HepG2 (cell line): Measurements from ENCODE around the gene CPT1B. TPM values are rescaled to one million over a fixed set of nuclear protein-coding genes. Genes with fewer than 3 reads are reported as not detected.
A peak's percentile ranks its signal among the peaks of the same experiment; 100 is the strongest.

ENCODE experiments used
- ARID2 ChIP-seq: sonication (generic); formaldehyde crosslinking; IDR thresholded peaks from 2 replicates; pipeline ENCODE4 v1.8.1; 2022; ENCODE audit warnings: mild to moderate bottlenecking, missing genetic modification reagents, borderline replicate concordance
- BRCA1 ChIP-seq: sonication (generic); formaldehyde crosslinking; IDR thresholded peaks from 2 replicates; pipeline ENCODE4 v1.4.0; 2020; ENCODE audit warnings: missing genetic modification reagents
- ELF3 ChIP-seq: IDR thresholded peaks from 2 replicates; pipeline ENCODE4 v1.6.1; 2016; ENCODE audit warnings: missing genetic modification reagents, missing compliant biosample characterization
- GLI4 ChIP-seq: sonication (generic); formaldehyde crosslinking; IDR thresholded peaks from 2 replicates; pipeline ENCODE4 v1.5.1; 2020; ENCODE audit warnings: missing genetic modification reagents, mild to moderate bottlenecking, moderate library complexity, borderline replicate concordance
- HNRNPLL ChIP-seq: fragments of 200-400 bp; formaldehyde crosslinking; IDR thresholded peaks from 2 replicates; pipeline ENCODE4 v1.6.1; 2017; ENCODE audit warnings: mild to moderate bottlenecking, low read depth, low read length; ENCODE audit not compliant: poor library complexity, severe bottlenecking
- JUNB ChIP-seq: sonication (generic); formaldehyde crosslinking; IDR thresholded peaks from 2 replicates; pipeline ENCODE4 v1.8.0; 2022; ENCODE audit warnings: missing genetic modification reagents, mild to moderate bottlenecking, borderline replicate concordance
- KLF12 ChIP-seq: sonication (generic); formaldehyde crosslinking; IDR thresholded peaks from 2 replicates; pipeline ENCODE4 v1.4.0; 2020; ENCODE audit warnings: missing genetic modification reagents, borderline replicate concordance
- KLF15 ChIP-seq: sonication (generic); formaldehyde crosslinking; IDR thresholded peaks from 2 replicates; pipeline ENCODE4 v1.8.1; 2023; ENCODE audit warnings: borderline replicate concordance, mild to moderate bottlenecking, inconsistent platforms, missing genetic modification reagents, mixed read lengths
- NR2F6 ChIP-seq, 2 experiments: IDR thresholded peaks; 2 replicates each; pipeline ENCODE4 v1.6.1; 2016; ENCODE audit warnings: antibody characterized with exemption in 1 of 2, mild to moderate bottlenecking in 1 of 2
- PPARG ChIP-seq: conservative IDR thresholded peaks from 2 replicates; pipeline ENCODE4 v1.6.1; 2016; ENCODE audit warnings: missing biosample characterization, missing genetic modification reagents
- RARA ChIP-seq: IDR thresholded peaks from 2 replicates; pipeline ENCODE4 v1.6.1; 2016; ENCODE audit warnings: missing genetic modification reagents, missing compliant biosample characterization
- ZFP36L2 ChIP-seq: sonication (generic); formaldehyde crosslinking; IDR thresholded peaks from 2 replicates; pipeline ENCODE4 v1.4.0; 2020; ENCODE audit warnings: missing genetic modification reagents
- ZMYM4 ChIP-seq: sonication (generic); formaldehyde crosslinking; IDR thresholded peaks from 2 replicates; pipeline ENCODE4 v1.8.1; 2023; ENCODE audit warnings: mild to moderate bottlenecking, missing genetic modification reagents
- ZNF292 ChIP-seq: sonication (generic); formaldehyde crosslinking; IDR thresholded peaks from 2 replicates; pipeline ENCODE4 v1.8.1; 2022; ENCODE audit warnings: mild to moderate bottlenecking, low read depth, missing genetic modification reagents, borderline replicate concordance
- ZNF484 ChIP-seq: sonication (generic); formaldehyde crosslinking; IDR thresholded peaks from 2 replicates; pipeline ENCODE4 v1.5.1; 2020; ENCODE audit warnings: mild to moderate bottlenecking, low read depth, missing genetic modification reagents, borderline replicate concordance
- ZNF510 ChIP-seq: sonication (generic); formaldehyde crosslinking; IDR thresholded peaks from 2 replicates; pipeline ENCODE4 v1.4.0; 2020; ENCODE audit warnings: low read depth, mild to moderate bottlenecking, missing genetic modification reagents
- ZNF562 ChIP-seq: sonication (generic); formaldehyde crosslinking; IDR thresholded peaks from 2 replicates; pipeline ENCODE4 v1.8.0; 2022; ENCODE audit warnings: missing genetic modification reagents, borderline replicate concordance
- polyA plus RNA-seq, 8 experiments: library from polyadenylated mRNA; depleted of rRNA in 3 of 8; stranded (reverse) in 7 of 8; unstranded in 1 of 8; fragments of >200 nt; fragmentation: Illumina TruSeq in 4 of 8; extraction: Trizol in 4 of 8; gene quantifications; 2 replicates each; pipeline versions ENCODE4 v1.2.1 to v1.2.3, GENCODE V29; 2011 to 2016; ENCODE audit warnings: low read depth in 4 of 8, missing spikeins in 1 of 8, mixed read lengths in 1 of 8; ENCODE audit not compliant: insufficient read depth in 1 of 8
- total RNA-seq, 5 experiments: library from RNA; depleted of rRNA; stranded (reverse); fragments of >200 nt; fragmentation: Illumina TruSeq; extraction: Trizol; gene quantifications; 2 replicates each; pipeline ENCODE4 v1.2.3, GENCODE V29; 2016; ENCODE audit warnings: low read depth in 1 of 5
- TF ChIP-seq, protein P1 (sequence below): IDR thresholded peaks from 2 replicates; pipeline ENCODE4 v1.6.1; 2012; ENCODE audit warnings: inconsistent platforms
- TF ChIP-seq, protein P2 (sequence below): IDR thresholded peaks from 2 replicates; pipeline ENCODE4 v1.6.1; 2016; ENCODE audit warnings: missing genetic modification reagents, missing compliant biosample characterization
- TF ChIP-seq, protein P3 (sequence below), 2 experiments: sonication (generic) in 1 of 2; formaldehyde crosslinking in 1 of 2; IDR thresholded peaks; 2 replicates each; pipeline versions ENCODE4 v1.4.0 to v1.6.1; 2016 to 2020; ENCODE audit warnings: borderline replicate concordance in 1 of 2, low read depth in 1 of 2, mild to moderate bottlenecking in 1 of 2, missing genetic modification reagents in 1 of 2
- TF ChIP-seq, protein P4 (sequence below): fragments of 450-650 bp; IDR thresholded peaks from 2 replicates; pipeline ENCODE4 v1.6.1; 2017; ENCODE audit warnings: mild to moderate bottlenecking

The CPT1B gene
- total and polyA plus RNA-seq, 2 of the 13 experiments (the other 11 are each of a cell fraction or from before 2014, with no cell fraction given): 9.2 to 19.5 TPM

DNA sequence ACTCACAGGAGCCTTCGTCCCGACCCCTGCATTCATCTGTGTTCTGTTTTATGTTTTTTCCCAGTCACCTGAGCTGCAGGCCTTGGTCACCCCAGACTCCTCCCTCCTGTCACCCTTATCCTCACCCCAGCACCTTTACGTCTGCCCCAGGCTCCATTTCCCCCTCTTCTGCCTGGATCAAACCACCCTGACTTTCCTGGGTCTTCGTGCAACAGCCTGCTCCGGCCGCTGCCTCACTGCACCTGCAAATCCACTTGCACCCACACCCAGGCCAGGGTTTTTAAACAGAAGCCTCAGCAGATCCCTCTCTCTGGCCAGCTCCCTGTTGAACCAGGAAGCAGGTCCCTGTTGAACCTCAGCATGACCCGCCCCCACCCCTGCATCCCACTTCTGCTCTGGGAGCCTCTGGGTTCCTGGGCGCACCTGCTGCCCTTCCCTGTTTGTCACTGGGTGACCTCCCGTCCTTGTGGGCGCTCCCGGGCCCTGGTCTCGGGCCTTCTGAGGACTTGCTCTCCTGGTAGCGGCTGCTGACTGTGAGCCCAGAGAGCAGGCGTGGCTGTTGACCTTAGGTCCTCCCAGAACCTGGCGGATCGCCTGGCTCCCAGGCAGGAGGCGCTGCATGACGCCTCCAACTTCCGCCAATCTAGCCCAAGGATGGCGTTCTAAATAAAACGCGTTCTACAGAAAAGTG is 35.2 kb upstream of the CPT1B start (continued):
- TF ChIP-seq, protein P1, sequence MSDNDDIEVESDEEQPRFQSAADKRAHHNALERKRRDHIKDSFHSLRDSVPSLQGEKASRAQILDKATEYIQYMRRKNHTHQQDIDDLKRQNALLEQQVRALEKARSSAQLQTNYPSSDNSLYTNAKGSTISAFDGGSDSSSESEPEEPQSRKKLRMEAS: 0 out of 2 replicates have a peak, but pooled peaks have one; percentile 59
- TF ChIP-seq, protein P2, sequence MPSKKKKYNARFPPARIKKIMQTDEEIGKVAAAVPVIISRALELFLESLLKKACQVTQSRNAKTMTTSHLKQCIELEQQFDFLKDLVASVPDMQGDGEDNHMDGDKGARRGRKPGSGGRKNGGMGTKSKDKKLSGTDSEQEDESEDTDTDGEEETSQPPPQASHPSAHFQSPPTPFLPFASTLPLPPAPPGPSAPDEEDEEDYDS (CRISPR knock-in tag): 0 out of 2 replicates have a peak, but pooled peaks have one; percentile 29
- TF ChIP-seq, protein P3, sequence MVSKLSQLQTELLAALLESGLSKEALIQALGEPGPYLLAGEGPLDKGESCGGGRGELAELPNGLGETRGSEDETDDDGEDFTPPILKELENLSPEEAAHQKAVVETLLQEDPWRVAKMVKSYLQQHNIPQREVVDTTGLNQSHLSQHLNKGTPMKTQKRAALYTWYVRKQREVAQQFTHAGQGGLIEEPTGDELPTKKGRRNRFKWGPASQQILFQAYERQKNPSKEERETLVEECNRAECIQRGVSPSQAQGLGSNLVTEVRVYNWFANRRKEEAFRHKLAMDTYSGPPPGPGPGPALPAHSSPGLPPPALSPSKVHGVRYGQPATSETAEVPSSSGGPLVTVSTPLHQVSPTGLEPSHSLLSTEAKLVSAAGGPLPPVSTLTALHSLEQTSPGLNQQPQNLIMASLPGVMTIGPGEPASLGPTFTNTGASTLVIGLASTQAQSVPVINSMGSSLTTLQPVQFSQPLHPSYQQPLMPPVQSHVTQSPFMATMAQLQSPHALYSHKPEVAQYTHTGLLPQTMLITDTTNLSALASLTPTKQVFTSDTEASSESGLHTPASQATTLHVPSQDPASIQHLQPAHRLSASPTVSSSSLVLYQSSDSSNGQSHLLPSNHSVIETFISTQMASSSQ (IDR thresholded peaks at IDR 0.05; ENCODE audit: low read depth): no peak
- TF ChIP-seq, protein P3 (CRISPR knock-in tag; IDR thresholded peaks at IDR 0.05; ENCODE audit: borderline replicate concordance): no peak
- TF ChIP-seq ARID2 (CRISPR knock-in tag) (no peak), ZNF292 (peak; percentile 25; the same call in 1 of the 2 replicates), PPARG (CRISPR knock-in tag) (0 out of 2 replicates have a peak, but pooled peaks have one; percentile 15), ELF3 (peak; percentile 90), NR2F6 (IDR thresholded peaks at IDR 0.05) (no peak), NR2F6 (CRISPR knock-in tag; IDR thresholded peaks at IDR 0.05) (peak; percentile 68), ZNF562 (no peak), KLF15 (no peak), RARA (CRISPR knock-in tag) (0 out of 2 replicates have a peak, but pooled peaks have one; percentile 12), GLI4 (CRISPR knock-in tag) (0 out of 2 replicates have a peak, but pooled peaks have one; percentile 60), ZMYM4 (CRISPR knock-in tag) (0 out of 2 replicates have a peak, but pooled peaks have one; percentile 20), JUNB (no peak), ZFP36L2 (no peak), KLF12 (CRISPR knock-in tag) (peak; percentile 19; the same call in 1 of the 2 replicates), ZNF484 (no peak), ZNF510 (no peak), HNRNPLL (peak; percentile 30), BRCA1 (CRISPR knock-in tag) (0 out of 2 replicates have a peak, but pooled peaks have one; percentile 38)
- TF ChIP-seq, protein P4, sequence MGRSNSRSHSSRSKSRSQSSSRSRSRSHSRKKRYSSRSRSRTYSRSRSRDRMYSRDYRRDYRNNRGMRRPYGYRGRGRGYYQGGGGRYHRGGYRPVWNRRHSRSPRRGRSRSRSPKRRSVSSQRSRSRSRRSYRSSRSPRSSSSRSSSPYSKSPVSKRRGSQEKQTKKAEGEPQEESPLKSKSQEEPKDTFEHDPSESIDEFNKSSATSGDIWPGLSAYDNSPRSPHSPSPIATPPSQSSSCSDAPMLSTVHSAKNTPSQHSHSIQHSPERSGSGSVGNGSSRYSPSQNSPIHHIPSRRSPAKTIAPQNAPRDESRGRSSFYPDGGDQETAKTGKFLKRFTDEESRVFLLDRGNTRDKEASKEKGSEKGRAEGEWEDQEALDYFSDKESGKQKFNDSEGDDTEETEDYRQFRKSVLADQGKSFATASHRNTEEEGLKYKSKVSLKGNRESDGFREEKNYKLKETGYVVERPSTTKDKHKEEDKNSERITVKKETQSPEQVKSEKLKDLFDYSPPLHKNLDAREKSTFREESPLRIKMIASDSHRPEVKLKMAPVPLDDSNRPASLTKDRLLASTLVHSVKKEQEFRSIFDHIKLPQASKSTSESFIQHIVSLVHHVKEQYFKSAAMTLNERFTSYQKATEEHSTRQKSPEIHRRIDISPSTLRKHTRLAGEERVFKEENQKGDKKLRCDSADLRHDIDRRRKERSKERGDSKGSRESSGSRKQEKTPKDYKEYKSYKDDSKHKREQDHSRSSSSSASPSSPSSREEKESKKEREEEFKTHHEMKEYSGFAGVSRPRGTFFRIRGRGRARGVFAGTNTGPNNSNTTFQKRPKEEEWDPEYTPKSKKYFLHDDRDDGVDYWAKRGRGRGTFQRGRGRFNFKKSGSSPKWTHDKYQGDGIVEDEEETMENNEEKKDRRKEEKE: no peak
